ENCODE measurements around the gene CDK15. TPM values are rescaled to one million over a fixed set of nuclear protein-coding genes. Genes with fewer than 3 reads are reported as not detected.

Gene CDK15
- total and polyA plus RNA-seq, 2 donors (not counting 1 experiment from before 2014, with no cell fraction given), result not detected

- Mint-ChIP-seq H3K27ac (no peak overlapping the region), H3K27me3 (peaks cover 44% of the 10 kb centered on the region), H3K9me3 (ENCODE audit: insufficient read depth) (no peaks in the 10 kb centered on the region), H3K4me3 (no peak overlapping the region), H3K4me1 (no peaks in the 10 kb centered on the region)
- H3K4me1 ChIP-seq (ENCODE audit: control insufficient read depth in 2 of 2, insufficient read depth in 2 of 2, low read length in 2 of 2), result peaks cover under 1% of the 10 kb centered on the region in 2 donors
- ChIA-PET POLR2A (no interaction called here), CTCF (interaction anchor here (1.2 to 1.3 kb wide), 2 partner anchors 27 to 291 kb away, joined by 3 to 4 read pairs; no protein-coding TSS in a partner anchor)
- peaks cover 0 to 16% (median 11%) of the 10 kb centered on the region in 4 experiments for H3K27me3 ChIP-seq (replicated peaks in 1 of 4; ENCODE audit: control extremely low read depth in 1 of 4, control insufficient read depth in 3 of 4, insufficient read depth in 4 of 4, low read length in 3 of 4)
- no peak overlapping the region for H2AFZ ChIP-seq (ENCODE audit: insufficient read depth, low read depth, low read length, poor library complexity, severe bottlenecking)
- no peaks in the 10 kb centered on the region for H3K36me3 ChIP-seq (replicated peaks in 1 of 2; ENCODE audit: control extremely low read depth in 1 of 2, control insufficient read depth in 1 of 2, extremely low read depth in 1 of 2, insufficient read depth in 2 of 2, low read length in 1 of 2)
- DNase-seq (no peak), ATAC-seq (ENCODE audit: low read depth) (no peak)
- no peak overlapping the region for H3K4me2 ChIP-seq (replicated peaks; ENCODE audit: low read depth, low read length, poor library complexity, severe bottlenecking)
- no peak overlapping the region for H3K27ac ChIP-seq (ENCODE audit: low read length in 2 of 2)
- H4K20me1 ChIP-seq (ENCODE audit: control insufficient read depth, insufficient read depth, low read length, poor library complexity, severe bottlenecking), result no peaks in the 10 kb centered on the region
- H3K4me3 ChIP-seq (ENCODE audit: control extremely low read depth in 1 of 5, extremely low read depth in 1 of 5, insufficient read depth in 1 of 5, low read depth in 2 of 5, low read length in 4 of 5), result no peak overlapping the region
- H3K9ac ChIP-seq (ENCODE audit: low read length), result no peak overlapping the region
- WGBS (ENCODE audit: insufficient coverage), result no CpG with 5 or more reads among the region's 9 CpGs
- intact Hi-C loops (cut with micrococcal nuclease), result no loop called here
- H3K9me3 ChIP-seq (ENCODE audit: control extremely low read depth in 1 of 3, control insufficient read depth in 2 of 3, insufficient read depth in 1 of 3, low read length in 2 of 3), result no peaks in the 10 kb centered on the region
- H3K79me2 ChIP-seq (ENCODE audit: control insufficient read depth, insufficient read depth, low read length), result no peaks in the 10 kb centered on the region
- no peak for TF ChIP-seq EZH2 (IDR thresholded peaks at IDR 0.05; ENCODE audit: borderline replicate concordance, insufficient read depth, low read depth, low read length, poor library complexity, severe bottlenecking)
- no peak for TF ChIP-seq CTCF (IDR thresholded peaks at IDR 0.05)
Observed at GRCh38 chr2:201887773-201888425, 81.6 kb downstream of the CDK15 start.

- no peak for TF ChIP-seq EZH2 (IDR thresholded peaks at IDR 0.05; ENCODE audit: borderline replicate concordance, insufficient read depth, low read depth, low read length, poor library complexity, severe bottlenecking)
- TF ChIP-seq CTCF (IDR thresholded peaks at IDR 0.05), result no peak
- no peak overlapping the region for H3K4me2 ChIP-seq (replicated peaks; ENCODE audit: low read depth, low read length, poor library complexity, severe bottlenecking)
- H3K27ac ChIP-seq (ENCODE audit: low read length in 2 of 2), result no peak overlapping the region
- CTCF ChIA-PET, result interaction anchor here (1.2 to 1.3 kb wide), 2 partner anchors 28 to 291 kb away, joined by 3 to 4 read pairs; no protein-coding TSS in a partner anchor
- no CpG with 5 or more reads among the region's 8 CpGs for WGBS (ENCODE audit: insufficient coverage)
- no peak overlapping the region for H3K9ac ChIP-seq (ENCODE audit: low read length)
- Mint-ChIP-seq H3K4me3 (no peak overlapping the region), H3K9me3 (ENCODE audit: insufficient read depth) (no peaks in the 10 kb centered on the region), H3K4me1 (no peaks in the 10 kb centered on the region), H3K27ac (no peak overlapping the region), H3K27me3 (peaks cover 44% of the 10 kb centered on the region)
- POLR2A ChIA-PET, result no interaction called here
- H4K20me1 ChIP-seq (ENCODE audit: control insufficient read depth, insufficient read depth, low read length, poor library complexity, severe bottlenecking), result no peaks in the 10 kb centered on the region
- H3K79me2 ChIP-seq (ENCODE audit: control insufficient read depth, insufficient read depth, low read length), result no peaks in the 10 kb centered on the region
- H2AFZ ChIP-seq (ENCODE audit: insufficient read depth, low read depth, low read length, poor library complexity, severe bottlenecking), result no peak overlapping the region
- H3K4me3 ChIP-seq (ENCODE audit: control extremely low read depth in 1 of 5, extremely low read depth in 1 of 5, insufficient read depth in 1 of 5, low read depth in 2 of 5, low read length in 4 of 5), result no peak overlapping the region
- DNase-seq (no peak), ATAC-seq (ENCODE audit: low read depth) (no peak)
- H3K4me1 ChIP-seq (ENCODE audit: control insufficient read depth in 2 of 2, insufficient read depth in 2 of 2, low read length in 2 of 2), result no peaks in the 10 kb centered on the region
- H3K9me3 ChIP-seq (ENCODE audit: control extremely low read depth in 1 of 3, control insufficient read depth in 2 of 3, insufficient read depth in 1 of 3, low read length in 2 of 3), result no peaks in the 10 kb centered on the region
- peaks cover 0 to 13% (median 8%) of the 10 kb centered on the region in 4 experiments for H3K27me3 ChIP-seq (replicated peaks in 1 of 4; ENCODE audit: control extremely low read depth in 1 of 4, control insufficient read depth in 3 of 4, insufficient read depth in 4 of 4, low read length in 3 of 4)
- intact Hi-C loops (cut with micrococcal nuclease), result no loop called here
- H3K36me3 ChIP-seq (replicated peaks in 1 of 2; ENCODE audit: control extremely low read depth in 1 of 2, control insufficient read depth in 1 of 2, extremely low read depth in 1 of 2, insufficient read depth in 2 of 2, low read length in 1 of 2), result no peaks in the 10 kb centered on the region
Observed at GRCh38 chr2:201888426-201888800, 82.1 kb downstream of the CDK15 start.

Measured in B cell (primary cell).